GM20000 (cell line): ENCODE data around the gene ROBO1.

Experiments used
- DNase-seq: peaks from one replicate; pipeline ENCODE4 v3.0.0; 2012; ENCODE audit warnings: low spot score
- TF ChIP-seq, protein P1 (sequence below): IDR thresholded peaks from 2 replicates; pipeline ENCODE4 v1.5.1; 2012; ENCODE audit warnings: mild to moderate bottlenecking, control low read depth; ENCODE audit errors: extremely low read depth, missing control alignments

The ROBO1 gene

DNA sequence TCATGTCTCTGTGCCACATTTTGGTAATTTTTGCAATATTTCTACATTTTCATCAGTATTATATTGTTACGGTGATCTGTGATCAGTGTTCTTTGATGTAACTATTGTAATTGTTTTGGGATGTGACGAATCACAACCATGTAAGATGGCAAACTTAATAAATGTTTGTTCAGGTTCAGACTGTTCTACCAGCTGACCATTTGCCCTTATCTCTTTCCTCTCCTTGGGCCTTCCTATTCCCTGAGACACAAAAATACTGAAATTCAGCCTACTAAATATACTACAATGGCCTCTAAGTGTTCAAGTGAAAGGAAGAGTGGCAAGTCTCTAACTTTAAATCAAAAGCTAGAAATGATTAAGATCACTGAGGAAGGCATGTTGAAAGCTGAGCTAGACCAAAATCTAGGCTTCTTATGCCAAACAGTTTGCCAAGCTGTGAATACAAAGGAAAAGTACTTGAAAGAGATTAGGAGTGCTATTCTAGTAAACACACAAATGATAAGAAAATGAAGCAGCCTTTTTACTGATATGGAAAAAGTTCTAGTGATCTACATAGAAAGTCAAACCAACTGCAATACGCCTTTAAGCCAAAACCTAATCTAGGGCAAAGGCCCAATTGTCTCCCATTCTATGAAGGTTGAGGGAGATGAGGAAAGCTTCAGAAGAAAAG is 952.8 kb downstream of the ROBO1 start:
- DNase-seq, result no peak
- TF ChIP-seq, protein P1, sequence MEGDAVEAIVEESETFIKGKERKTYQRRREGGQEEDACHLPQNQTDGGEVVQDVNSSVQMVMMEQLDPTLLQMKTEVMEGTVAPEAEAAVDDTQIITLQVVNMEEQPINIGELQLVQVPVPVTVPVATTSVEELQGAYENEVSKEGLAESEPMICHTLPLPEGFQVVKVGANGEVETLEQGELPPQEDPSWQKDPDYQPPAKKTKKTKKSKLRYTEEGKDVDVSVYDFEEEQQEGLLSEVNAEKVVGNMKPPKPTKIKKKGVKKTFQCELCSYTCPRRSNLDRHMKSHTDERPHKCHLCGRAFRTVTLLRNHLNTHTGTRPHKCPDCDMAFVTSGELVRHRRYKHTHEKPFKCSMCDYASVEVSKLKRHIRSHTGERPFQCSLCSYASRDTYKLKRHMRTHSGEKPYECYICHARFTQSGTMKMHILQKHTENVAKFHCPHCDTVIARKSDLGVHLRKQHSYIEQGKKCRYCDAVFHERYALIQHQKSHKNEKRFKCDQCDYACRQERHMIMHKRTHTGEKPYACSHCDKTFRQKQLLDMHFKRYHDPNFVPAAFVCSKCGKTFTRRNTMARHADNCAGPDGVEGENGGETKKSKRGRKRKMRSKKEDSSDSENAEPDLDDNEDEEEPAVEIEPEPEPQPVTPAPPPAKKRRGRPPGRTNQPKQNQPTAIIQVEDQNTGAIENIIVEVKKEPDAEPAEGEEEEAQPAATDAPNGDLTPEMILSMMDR, result no peak

DNA sequence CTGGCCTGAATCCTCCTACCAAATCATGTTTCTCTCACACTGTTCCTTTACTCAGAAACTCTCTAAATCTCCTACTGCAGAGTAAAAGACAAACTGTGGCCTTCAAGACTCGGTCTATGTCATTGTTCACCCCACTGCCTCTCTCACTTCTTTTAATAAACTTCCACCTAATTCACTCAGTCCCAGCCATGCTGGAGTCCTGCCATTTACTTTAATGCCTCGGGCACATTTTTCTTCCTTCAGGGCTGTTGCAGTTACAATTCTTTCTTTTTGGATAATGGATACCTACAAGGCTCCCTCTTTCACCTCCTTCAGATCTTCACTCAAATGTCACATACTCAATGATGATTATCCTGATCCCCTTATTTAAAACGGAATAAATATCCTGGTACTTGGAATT is 955.6 kb downstream of the ROBO1 start:
- TF ChIP-seq, protein P1, result no peak
- no peak for DNase-seq

DNA sequence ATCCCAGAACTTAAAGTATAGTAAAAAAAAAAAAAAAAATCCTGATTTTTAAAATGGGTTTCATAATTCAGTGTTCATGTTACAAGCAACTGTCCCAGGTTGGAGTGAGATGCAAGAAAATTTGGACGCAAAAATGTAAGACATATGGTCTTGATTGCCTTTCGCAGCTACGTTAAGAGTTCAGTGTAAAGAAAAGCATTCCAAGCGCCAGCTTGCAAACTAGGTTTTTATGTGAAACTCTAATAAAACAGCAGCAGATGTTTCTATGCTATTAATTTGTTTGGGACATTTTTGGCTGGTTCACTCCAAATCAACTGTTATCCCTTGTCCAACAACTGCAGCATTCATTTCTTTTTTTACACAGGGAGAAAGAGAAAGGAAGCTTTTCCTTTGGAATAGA is 957.8 kb downstream of the ROBO1 start:
- TF ChIP-seq, protein P1, result no peak
- no peak for DNase-seq

DNA sequence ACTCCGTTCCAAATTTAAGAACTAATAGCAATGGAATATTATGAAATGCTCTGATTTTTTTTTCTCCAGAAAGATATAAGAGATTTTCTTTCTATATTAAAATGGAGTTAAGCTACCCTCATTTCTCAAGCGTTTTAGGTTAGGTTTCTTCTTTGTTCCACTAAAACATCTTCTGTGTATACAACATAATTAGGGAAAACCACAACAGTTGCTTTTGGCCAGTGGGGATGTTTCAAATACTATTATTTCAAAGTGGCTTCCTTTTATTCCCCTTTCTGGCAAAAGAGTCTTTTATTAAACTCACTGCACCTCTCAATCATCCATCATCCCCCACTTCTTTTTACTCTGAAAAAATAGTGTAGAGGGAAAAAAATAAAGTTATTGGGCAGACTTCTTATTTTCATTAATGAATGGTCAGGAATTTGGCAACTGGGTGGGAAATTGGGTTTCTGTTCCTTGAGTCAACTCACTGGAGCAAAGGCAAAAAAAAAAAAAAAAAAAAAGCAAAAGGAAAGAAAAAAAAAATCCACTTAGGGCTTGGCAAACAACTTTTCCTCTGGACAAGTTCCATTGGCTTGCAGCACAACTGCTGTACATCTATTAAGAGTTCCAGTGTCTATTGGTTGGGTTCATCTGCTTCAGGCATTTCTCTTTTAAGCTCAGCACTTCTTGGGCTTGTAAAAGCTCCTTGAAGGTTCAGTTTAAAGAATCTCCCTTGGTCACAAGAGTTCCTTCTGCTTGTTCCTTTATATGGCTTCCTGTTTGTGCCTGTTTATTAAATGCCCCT is 963.4 kb downstream of the ROBO1 start:
- TF ChIP-seq, protein P1, result no peak

DNA sequence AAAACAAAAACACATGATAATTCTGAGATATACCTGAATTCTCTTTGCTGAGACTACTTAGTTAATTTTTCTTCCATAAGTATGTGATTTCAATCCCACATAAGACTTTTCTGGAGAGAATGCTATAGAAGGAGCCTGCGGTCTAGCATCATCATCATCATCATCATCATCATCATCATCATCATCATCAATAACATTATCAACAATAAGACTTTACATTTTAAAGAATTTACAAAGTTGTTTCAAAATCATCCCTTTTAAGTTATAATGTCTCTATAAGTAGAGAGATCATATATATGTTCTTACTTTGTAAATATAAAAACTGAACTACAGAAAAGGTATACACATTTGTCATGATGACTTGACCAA is 965.3 kb downstream of the ROBO1 start:
- no peak for DNase-seq
- TF ChIP-seq, protein P1, result no peak

More for the DNA sequence above, 963.4 kb downstream of the ROBO1 start:
- no peak for DNase-seq

DNA sequence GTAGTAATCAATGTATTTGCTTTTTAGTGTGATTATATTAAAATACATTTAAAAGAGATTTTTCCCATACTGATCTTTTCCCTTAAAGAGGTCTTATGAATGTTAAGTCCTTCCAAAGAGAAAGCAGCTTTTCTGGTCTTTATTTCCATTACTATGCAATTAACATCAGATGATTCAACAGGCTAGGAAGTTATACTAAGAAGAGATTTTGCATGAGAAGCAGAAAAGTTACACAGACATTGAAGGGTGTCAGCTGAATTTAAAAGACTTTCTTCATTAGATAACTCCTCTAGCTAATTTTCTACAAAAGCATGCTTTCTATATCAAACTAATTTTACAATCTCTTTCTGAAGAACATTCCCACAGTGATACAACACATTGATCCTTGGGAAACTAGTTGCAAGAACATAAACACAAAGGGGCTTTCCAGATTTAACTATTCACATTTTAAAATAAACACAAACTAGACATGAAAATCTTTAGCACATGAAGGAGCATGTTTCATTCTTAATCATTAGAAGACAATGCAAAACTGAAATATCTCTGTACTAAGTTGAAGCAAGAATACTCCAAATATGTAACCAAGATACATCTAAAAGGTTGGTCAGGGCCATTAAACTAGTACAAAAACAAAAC is 965.8 kb downstream of the ROBO1 start:
- DNase-seq, result no peak
- TF ChIP-seq, protein P1, result no peak

DNA sequence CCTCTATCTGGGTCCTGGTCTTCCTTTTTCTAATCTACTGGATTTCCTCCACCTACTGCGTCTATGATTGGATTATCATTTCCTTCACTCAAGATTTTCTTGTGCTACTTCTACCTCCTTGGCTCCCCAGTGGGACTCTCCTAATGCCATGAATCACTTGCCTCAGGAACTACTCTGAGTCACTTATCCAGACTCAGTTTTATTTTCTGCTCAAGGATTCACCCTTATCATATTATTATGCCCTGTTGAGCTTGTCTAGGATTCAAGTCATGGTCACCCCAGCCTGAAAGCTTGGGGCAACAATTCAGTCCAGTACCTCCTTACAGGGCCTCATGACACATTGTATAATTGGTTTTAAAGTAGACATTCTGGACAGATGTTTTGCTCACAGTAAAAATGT is 968.1 kb downstream of the ROBO1 start:
- DNase-seq, result no peak
- TF ChIP-seq, protein P1, result no peak
